Measurements from ENCODE around the gene GUCY1A2.
"Not testable (repeated sequence)": the region's sequence is repeated elsewhere in the genome, so short reads cannot be mapped to it uniquely, and the experiment has no call there.

Gene GUCY1A2

DNA sequence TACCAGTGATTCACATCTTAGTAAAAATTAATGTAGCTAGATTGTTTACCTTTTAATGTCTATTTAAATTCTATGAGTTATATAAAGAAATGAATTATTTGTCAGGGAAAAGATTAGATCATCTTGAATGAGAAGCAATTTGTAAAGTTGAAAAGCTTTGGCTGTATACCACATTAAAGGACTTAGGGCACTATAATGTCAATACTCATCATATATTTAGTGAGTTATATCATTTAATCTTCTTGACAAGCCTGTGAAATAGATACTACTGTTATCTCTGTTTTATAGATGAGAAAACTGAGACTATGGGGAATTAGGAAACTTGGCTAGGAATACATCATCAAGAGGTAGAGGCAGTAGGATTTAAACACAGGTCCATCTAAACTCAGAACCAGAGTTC is 160.1 kb downstream of the GUCY1A2 start:
- DNase-seq: no peak
- H3K36me3 Mint-ChIP-seq (ENCODE audit: low read depth): no peaks in the 10 kb centered on the region
- no peaks in the 10 kb centered on the region for H3K4me1 Mint-ChIP-seq (ENCODE audit: low read depth)
- no peaks in the 10 kb centered on the region for H3K27me3 Mint-ChIP-seq
- H3K9me3 Mint-ChIP-seq: peaks cover 21% of the 10 kb centered on the region
- H3K27ac Mint-ChIP-seq: no peak overlapping the region
- no peak overlapping the region for H3K4me3 Mint-ChIP-seq

GRCh38 chr11:106856566-106856965 is 161.7 kb downstream of the GUCY1A2 start:
- H3K4me3 Mint-ChIP-seq: no peak overlapping the region
- no peaks in the 10 kb centered on the region for H3K4me1 Mint-ChIP-seq (ENCODE audit: low read depth)
- no peak overlapping the region for H3K27ac Mint-ChIP-seq
- H3K27me3 Mint-ChIP-seq: no peaks in the 10 kb centered on the region
- no peak for DNase-seq
- H3K36me3 Mint-ChIP-seq (ENCODE audit: low read depth): no peaks in the 10 kb centered on the region
- H3K9me3 Mint-ChIP-seq: peaks cover 24% of the 10 kb centered on the region

GRCh38 chr11:106854429-106854828 is 163.8 kb downstream of the GUCY1A2 start:
- Mint-ChIP-seq H3K27ac (no peak overlapping the region), H3K27me3 (no peaks in the 10 kb centered on the region), H3K36me3 (ENCODE audit: low read depth) (no peaks in the 10 kb centered on the region), H3K4me1 (ENCODE audit: low read depth) (no peaks in the 10 kb centered on the region), H3K4me3 (no peak overlapping the region), H3K9me3 (peaks cover 25% of the 10 kb centered on the region)
- no peak for DNase-seq

DNA sequence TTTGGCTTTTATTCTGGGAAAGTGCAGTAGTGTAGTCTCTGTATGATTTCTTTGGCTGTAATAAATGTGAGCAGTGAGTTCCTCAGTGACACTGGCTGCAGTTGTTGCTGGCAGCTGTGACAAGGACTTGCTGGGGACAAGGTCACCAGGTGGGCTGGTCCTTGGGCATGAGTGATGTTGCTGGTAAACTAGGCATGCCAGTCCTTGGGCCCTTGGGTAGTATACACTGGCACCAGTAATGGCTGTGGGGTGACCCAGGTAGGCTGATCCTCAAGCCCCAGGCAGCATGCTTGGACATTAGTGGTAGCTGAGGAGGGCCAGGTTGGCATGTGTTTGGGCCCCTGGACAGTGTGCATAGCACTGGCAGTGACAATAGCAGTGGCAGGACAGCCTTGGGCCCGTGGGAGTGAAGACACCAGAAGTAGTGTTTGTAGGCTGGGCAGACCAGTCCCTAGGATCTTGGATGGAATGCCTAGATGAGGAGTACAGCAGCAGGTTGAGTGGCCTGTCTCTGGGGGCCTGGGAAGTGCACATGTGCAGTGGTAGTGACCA is 164.3 kb downstream of the GUCY1A2 start:
- Mint-ChIP-seq H3K9me3 (peaks cover 25% of the 10 kb centered on the region), H3K4me3 (no peak overlapping the region), H3K27me3 (no peaks in the 10 kb centered on the region), H3K4me1 (ENCODE audit: low read depth) (no peaks in the 10 kb centered on the region), H3K36me3 (ENCODE audit: low read depth) (no peaks in the 10 kb centered on the region), H3K27ac (no peak overlapping the region)
- no peak for DNase-seq

- Mint-ChIP-seq H3K27ac (no peak overlapping the region), H3K36me3 (ENCODE audit: low read depth) (no peaks in the 10 kb centered on the region), H3K4me3 (no peak overlapping the region), H3K9me3 (peaks cover 30% of the 10 kb centered on the region), H3K4me1 (ENCODE audit: low read depth) (no peaks in the 10 kb centered on the region), H3K27me3 (no peaks in the 10 kb centered on the region)
- no peak for DNase-seq
Observed at GRCh38 chr11:106852779-106853178, 165.5 kb downstream of the GUCY1A2 start.

- H3K4me3 Mint-ChIP-seq: no peak overlapping the region
- no peak for DNase-seq
- H3K36me3 Mint-ChIP-seq (ENCODE audit: low read depth): no peaks in the 10 kb centered on the region
- peaks cover 15% of the 10 kb centered on the region for H3K9me3 Mint-ChIP-seq
- no peak overlapping the region for H3K27ac Mint-ChIP-seq
- no peaks in the 10 kb centered on the region for H3K27me3 Mint-ChIP-seq
- H3K4me1 Mint-ChIP-seq (ENCODE audit: low read depth): no peaks in the 10 kb centered on the region
Observed at GRCh38 chr11:106848526-106848925, 169.8 kb downstream of the GUCY1A2 start.

GRCh38 chr11:106842134-106842533 is 176.1 kb downstream of the GUCY1A2 start:
- H3K4me3 Mint-ChIP-seq: no peak overlapping the region
- H3K27ac Mint-ChIP-seq: no peak overlapping the region
- no peaks in the 10 kb centered on the region for H3K4me1 Mint-ChIP-seq (ENCODE audit: low read depth)
- no peaks in the 10 kb centered on the region for H3K36me3 Mint-ChIP-seq (ENCODE audit: low read depth)
- DNase-seq: no peak
- no peaks in the 10 kb centered on the region for H3K27me3 Mint-ChIP-seq
- peaks cover 10% of the 10 kb centered on the region for H3K9me3 Mint-ChIP-seq

DNA sequence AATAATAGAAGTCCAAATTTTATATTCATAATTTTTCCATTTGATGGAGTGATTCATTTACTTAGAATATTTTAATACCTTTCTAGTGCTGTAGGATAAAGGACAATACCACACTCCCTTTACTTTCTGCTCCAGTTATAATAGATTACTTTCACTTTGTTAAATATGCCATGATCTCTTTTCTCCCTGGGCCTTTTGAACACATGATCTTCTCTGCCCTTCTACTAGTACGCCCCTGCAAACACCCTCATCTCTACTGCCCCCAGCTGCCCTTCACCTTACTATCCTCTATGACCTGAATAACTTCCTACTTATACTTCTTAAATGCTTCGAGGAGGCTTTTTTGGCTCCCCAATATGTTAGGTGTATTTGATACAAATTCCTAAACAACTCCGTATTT is 177.3 kb downstream of the GUCY1A2 start:
- Mint-ChIP-seq H3K27ac (no peak overlapping the region), H3K4me3 (no peak overlapping the region), H3K27me3 (no peaks in the 10 kb centered on the region), H3K4me1 (ENCODE audit: low read depth) (no peaks in the 10 kb centered on the region), H3K9me3 (peaks cover 10% of the 10 kb centered on the region), H3K36me3 (ENCODE audit: low read depth) (no peaks in the 10 kb centered on the region)
- no peak for DNase-seq

DNA sequence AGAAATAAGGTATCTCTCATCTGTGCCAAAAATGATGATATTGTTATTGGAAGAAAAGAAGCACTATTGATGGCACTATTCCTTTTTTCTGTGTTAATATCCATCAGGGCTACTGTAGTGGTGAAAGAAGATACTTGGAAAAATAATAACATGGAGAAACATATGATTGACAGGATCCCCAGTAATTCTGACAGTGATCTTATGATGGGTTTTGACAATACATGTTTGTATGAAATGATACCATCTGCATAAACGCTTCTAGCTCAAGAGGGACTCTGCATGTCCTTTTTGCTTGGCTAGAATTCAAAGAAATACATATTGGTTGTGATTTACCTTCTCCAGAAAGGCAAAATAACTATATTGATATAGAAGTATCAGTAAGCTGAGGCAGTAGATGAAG is 178.1 kb downstream of the GUCY1A2 start:
- H3K9me3 Mint-ChIP-seq: peaks cover 10% of the 10 kb centered on the region
- H3K27me3 Mint-ChIP-seq: no peaks in the 10 kb centered on the region
- H3K36me3 Mint-ChIP-seq (ENCODE audit: low read depth): no peaks in the 10 kb centered on the region
- H3K4me3 Mint-ChIP-seq: no peak overlapping the region
- DNase-seq: no peak
- H3K4me1 Mint-ChIP-seq (ENCODE audit: low read depth): no peaks in the 10 kb centered on the region
- H3K27ac Mint-ChIP-seq: no peak overlapping the region

- Mint-ChIP-seq H3K36me3 (ENCODE audit: low read depth) (no peaks in the 10 kb centered on the region), H3K4me3 (no peak overlapping the region), H3K9me3 (peaks cover 6% of the 10 kb centered on the region), H3K4me1 (ENCODE audit: low read depth) (no peaks in the 10 kb centered on the region), H3K27ac (no peak overlapping the region), H3K27me3 (no peaks in the 10 kb centered on the region)
- DNase-seq: no peak
Observed at GRCh38 chr11:106834567-106834966, 183.7 kb downstream of the GUCY1A2 start.

GRCh38 chr11:106828976-106829375 is 189.3 kb downstream of the GUCY1A2 start:
- Mint-ChIP-seq H3K4me3 (no peak overlapping the region), H3K27me3 (no peaks in the 10 kb centered on the region), H3K9me3 (peaks cover 10% of the 10 kb centered on the region), H3K4me1 (ENCODE audit: low read depth) (no peaks in the 10 kb centered on the region), H3K36me3 (ENCODE audit: low read depth) (no peaks in the 10 kb centered on the region), H3K27ac (no peak overlapping the region)
- DNase-seq: no peak

DNA sequence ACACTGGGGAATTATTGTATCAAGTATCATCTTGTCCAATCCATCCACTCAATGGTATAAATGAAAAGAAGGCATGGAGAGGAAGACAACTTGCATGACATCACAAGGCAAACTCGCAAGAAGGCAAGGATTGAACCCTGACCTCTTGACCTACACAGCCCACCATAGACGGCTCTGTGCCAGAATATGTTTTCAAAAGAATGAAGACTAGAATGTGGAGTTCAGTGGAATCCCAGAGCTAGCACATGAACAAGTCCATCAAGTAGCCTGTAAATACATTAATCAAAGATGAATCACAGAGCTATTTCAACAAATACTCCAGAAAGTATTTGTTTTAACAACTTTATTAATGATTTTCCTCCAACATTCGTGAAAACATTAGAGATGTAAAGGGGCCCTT is 189.7 kb downstream of the GUCY1A2 start:
- no peaks in the 10 kb centered on the region for H3K36me3 Mint-ChIP-seq (ENCODE audit: low read depth)
- DNase-seq: no peak
- no peaks in the 10 kb centered on the region for H3K4me1 Mint-ChIP-seq (ENCODE audit: low read depth)
- H3K9me3 Mint-ChIP-seq: peaks cover 10% of the 10 kb centered on the region
- no peak overlapping the region for H3K4me3 Mint-ChIP-seq
- H3K27ac Mint-ChIP-seq: no peak overlapping the region
- no peaks in the 10 kb centered on the region for H3K27me3 Mint-ChIP-seq

GRCh38 chr11:106827687-106828086 is 190.6 kb downstream of the GUCY1A2 start:
- no peaks in the 10 kb centered on the region for H3K4me1 Mint-ChIP-seq (ENCODE audit: low read depth)
- H3K4me3 Mint-ChIP-seq: no peak overlapping the region
- DNase-seq: no peak
- peaks cover 12% of the 10 kb centered on the region for H3K9me3 Mint-ChIP-seq
- H3K36me3 Mint-ChIP-seq (ENCODE audit: low read depth): no peaks in the 10 kb centered on the region
- H3K27me3 Mint-ChIP-seq: no peaks in the 10 kb centered on the region
- H3K27ac Mint-ChIP-seq: no peak overlapping the region

- H3K4me1 Mint-ChIP-seq (ENCODE audit: low read depth); DNase-seq; H3K4me3 Mint-ChIP-seq; H3K27me3 Mint-ChIP-seq; H3K36me3 Mint-ChIP-seq (ENCODE audit: low read depth); H3K27ac Mint-ChIP-seq: not testable (repeated sequence)
- peaks cover 17% of the 10 kb centered on the region for H3K9me3 Mint-ChIP-seq
Observed at GRCh38 chr11:106826558-106826957, 191.7 kb downstream of the GUCY1A2 start.

DNA sequence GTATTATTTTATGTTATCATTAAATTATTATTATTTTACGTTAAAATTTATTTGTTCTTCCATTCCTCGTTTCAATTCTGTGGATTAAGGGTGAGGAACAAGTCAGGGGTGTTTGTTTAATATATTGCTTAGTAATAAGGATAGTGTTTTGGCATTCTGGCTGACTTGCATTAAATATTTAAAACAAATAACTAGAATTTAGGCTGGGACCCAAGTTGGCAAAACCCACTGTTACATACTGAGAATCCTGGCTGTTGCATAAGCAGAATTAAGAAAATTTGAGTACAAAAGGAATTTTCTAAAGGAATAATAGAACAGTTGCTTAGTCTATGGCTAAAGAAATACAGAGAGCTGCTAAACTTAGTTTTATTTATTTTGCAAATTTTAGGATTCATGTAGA is 196.4 kb downstream of the GUCY1A2 start:
- Mint-ChIP-seq H3K4me3 (no peak overlapping the region), H3K4me1 (ENCODE audit: low read depth) (no peaks in the 10 kb centered on the region), H3K9me3 (peaks cover 9% of the 10 kb centered on the region), H3K27me3 (no peaks in the 10 kb centered on the region), H3K27ac (no peak overlapping the region), H3K36me3 (ENCODE audit: low read depth) (no peaks in the 10 kb centered on the region)
- DNase-seq: no peak

- no peak overlapping the region for H3K27ac Mint-ChIP-seq
- H3K36me3 Mint-ChIP-seq (ENCODE audit: low read depth): no peaks in the 10 kb centered on the region
- H3K4me1 Mint-ChIP-seq (ENCODE audit: low read depth): no peaks in the 10 kb centered on the region
- H3K27me3 Mint-ChIP-seq: no peaks in the 10 kb centered on the region
- no peak overlapping the region for H3K4me3 Mint-ChIP-seq
- peaks cover 13% of the 10 kb centered on the region for H3K9me3 Mint-ChIP-seq
- DNase-seq: no peak
Observed at GRCh38 chr11:106821291-106821690, 197.0 kb downstream of the GUCY1A2 start.

Measured in activated T-cell treated with anti-CD3 and anti-CD28 coated beads, Interleukin-2, amount 50 U/mL, for 24 hours (primary cell).